ENCODE measurements around the gene NEK1. TPM values are rescaled to one million over a fixed set of nuclear protein-coding genes. Genes with fewer than 3 reads are reported as not detected.

Gene NEK1
- total and polyA plus RNA-seq, 4 donors = 3.6 to 32.9 (median 9.3) TPM

DNA sequence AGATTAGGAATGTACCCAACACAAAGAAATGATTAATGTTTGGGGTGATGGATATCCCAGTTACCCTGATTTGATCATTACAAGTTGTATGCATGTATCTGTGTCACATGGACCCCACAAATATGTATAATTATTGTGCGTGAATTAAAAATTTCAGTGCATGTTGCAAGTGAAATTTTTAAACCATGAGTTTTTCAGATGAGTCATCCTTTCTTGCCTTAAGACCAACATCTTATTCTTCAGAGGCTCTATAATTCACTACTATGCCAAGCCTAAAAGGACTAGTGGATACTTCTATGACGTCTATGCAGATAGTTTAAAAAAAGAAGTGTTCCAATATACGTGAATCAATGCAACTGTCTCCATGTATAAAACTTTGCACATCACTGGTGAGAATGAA is 228.7 kb downstream of the NEK1 start:
- H3K36me3 ChIP-seq (ENCODE audit: control insufficient read depth in 4 of 4, insufficient read depth in 4 of 4, low read length in 4 of 4) = no peaks in the 10 kb centered on the region
- H3K9ac ChIP-seq (ENCODE audit: insufficient read depth in 1 of 2, low read length in 2 of 2) = no peak overlapping the region
- TF ChIP-seq, protein P1, sequence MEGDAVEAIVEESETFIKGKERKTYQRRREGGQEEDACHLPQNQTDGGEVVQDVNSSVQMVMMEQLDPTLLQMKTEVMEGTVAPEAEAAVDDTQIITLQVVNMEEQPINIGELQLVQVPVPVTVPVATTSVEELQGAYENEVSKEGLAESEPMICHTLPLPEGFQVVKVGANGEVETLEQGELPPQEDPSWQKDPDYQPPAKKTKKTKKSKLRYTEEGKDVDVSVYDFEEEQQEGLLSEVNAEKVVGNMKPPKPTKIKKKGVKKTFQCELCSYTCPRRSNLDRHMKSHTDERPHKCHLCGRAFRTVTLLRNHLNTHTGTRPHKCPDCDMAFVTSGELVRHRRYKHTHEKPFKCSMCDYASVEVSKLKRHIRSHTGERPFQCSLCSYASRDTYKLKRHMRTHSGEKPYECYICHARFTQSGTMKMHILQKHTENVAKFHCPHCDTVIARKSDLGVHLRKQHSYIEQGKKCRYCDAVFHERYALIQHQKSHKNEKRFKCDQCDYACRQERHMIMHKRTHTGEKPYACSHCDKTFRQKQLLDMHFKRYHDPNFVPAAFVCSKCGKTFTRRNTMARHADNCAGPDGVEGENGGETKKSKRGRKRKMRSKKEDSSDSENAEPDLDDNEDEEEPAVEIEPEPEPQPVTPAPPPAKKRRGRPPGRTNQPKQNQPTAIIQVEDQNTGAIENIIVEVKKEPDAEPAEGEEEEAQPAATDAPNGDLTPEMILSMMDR (IDR thresholded peaks at IDR 0.05; ENCODE audit: control extremely low read depth, extremely low read depth) = no peak
- ATAC-seq (ENCODE audit: insufficient read depth, low FRiP score) (no peak), DNase-seq (no peak)
- H3K4me1 ChIP-seq (ENCODE audit: control insufficient read depth in 5 of 5, insufficient read depth in 5 of 5, low read length in 5 of 5) = no peaks in the 10 kb centered on the region
- H3K4me3 ChIP-seq = no peak overlapping the region
- no peak overlapping the region for H3K27ac ChIP-seq (ENCODE audit: low read depth in 1 of 2, low read length in 1 of 2)
- H3K9me3 ChIP-seq (ENCODE audit: control insufficient read depth in 4 of 4, insufficient read depth in 3 of 4, low read length in 3 of 4) = peaks cover 0 to 8% (median 0%) of the 10 kb centered on the region in 4 donors
- no peaks in the 10 kb centered on the region for H3K27me3 ChIP-seq (ENCODE audit: control insufficient read depth in 3 of 3, insufficient read depth in 3 of 3, low read length in 2 of 3)
- 83 to 90% methylated on average over 3 of the region's 3 CpGs for WGBS, 2 donors

DNA sequence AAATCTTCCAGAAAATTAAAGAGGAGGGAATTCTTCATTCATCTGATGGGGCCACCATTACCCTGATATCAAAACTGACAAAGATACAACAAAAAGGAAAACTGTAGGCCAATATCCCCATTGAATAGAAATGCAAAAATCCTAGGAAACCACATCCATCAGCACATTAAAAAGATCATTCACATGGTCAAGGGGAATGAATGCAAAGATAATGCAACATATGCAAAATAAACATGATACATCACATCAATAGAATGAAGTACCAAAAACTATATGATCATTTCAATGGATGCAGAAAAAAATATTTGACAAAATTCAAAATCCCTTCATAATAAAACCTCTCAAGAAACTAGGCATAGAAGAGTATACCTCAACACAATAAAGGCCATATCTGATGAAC is 232.7 kb downstream of the NEK1 start:
- Histone ChIP-seq H3K36me3 (ENCODE audit: control insufficient read depth in 4 of 4, insufficient read depth in 4 of 4, low read length in 4 of 4) (no peaks in the 10 kb centered on the region), H3K4me1 (ENCODE audit: control insufficient read depth in 5 of 5, insufficient read depth in 5 of 5, low read length in 5 of 5) (no peaks in the 10 kb centered on the region), H3K9ac (ENCODE audit: insufficient read depth in 1 of 2, low read length in 2 of 2) (no peak overlapping the region), H3K4me3 (no peak overlapping the region), H3K27me3 (ENCODE audit: control insufficient read depth in 3 of 3, insufficient read depth in 3 of 3, low read length in 2 of 3) (no peaks in the 10 kb centered on the region), H3K27ac (ENCODE audit: low read depth in 1 of 2, low read length in 1 of 2) (no peak overlapping the region), H3K9me3 (ENCODE audit: control insufficient read depth in 4 of 4, insufficient read depth in 3 of 4, low read length in 3 of 4) (peaks cover 6 to 27% (median 14%) of the 10 kb centered on the region in 4 donors)
- DNase-seq (no peak), ATAC-seq (ENCODE audit: insufficient read depth, low FRiP score) (no peak)
- TF ChIP-seq, protein P1 (IDR thresholded peaks at IDR 0.05; ENCODE audit: control extremely low read depth, extremely low read depth) = no peak

DNA sequence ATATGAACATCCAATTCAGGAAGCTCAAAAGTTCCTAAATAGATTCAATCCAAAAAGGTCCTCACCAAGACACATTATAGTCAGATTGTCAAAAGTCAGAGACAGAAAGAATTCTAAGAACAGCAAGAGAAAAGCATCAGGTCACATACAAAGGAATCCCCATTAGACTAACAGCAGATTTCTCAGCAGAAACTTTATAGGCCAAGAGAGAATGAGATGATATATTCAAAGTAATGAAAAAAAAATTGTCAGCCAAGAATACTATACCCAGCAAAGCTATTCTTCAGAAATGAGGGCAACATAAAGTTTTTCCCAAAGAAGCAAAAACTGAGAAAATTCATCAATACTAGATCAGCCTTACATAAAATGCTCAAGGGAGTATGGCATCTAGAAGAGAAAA is 235.0 kb downstream of the NEK1 start:
- ATAC-seq (ENCODE audit: insufficient read depth, low FRiP score) = no peak
- no peak for DNase-seq
- Histone ChIP-seq H3K4me3 (no peak overlapping the region), H3K9ac (ENCODE audit: insufficient read depth in 1 of 2, low read length in 2 of 2) (no peak overlapping the region), H3K9me3 (ENCODE audit: control insufficient read depth in 4 of 4, insufficient read depth in 3 of 4, low read length in 3 of 4) (peaks cover 6 to 27% (median 12%) of the 10 kb centered on the region in 4 donors), H3K36me3 (ENCODE audit: control insufficient read depth in 4 of 4, insufficient read depth in 4 of 4, low read length in 4 of 4) (no peaks in the 10 kb centered on the region), H3K4me1 (ENCODE audit: control insufficient read depth in 5 of 5, insufficient read depth in 5 of 5, low read length in 5 of 5) (no peaks in the 10 kb centered on the region), H3K27me3 (ENCODE audit: control insufficient read depth in 3 of 3, insufficient read depth in 3 of 3, low read length in 2 of 3) (no peaks in the 10 kb centered on the region), H3K27ac (ENCODE audit: low read depth in 1 of 2, low read length in 1 of 2) (no peak overlapping the region)
- TF ChIP-seq, protein P1 (IDR thresholded peaks at IDR 0.05; ENCODE audit: control extremely low read depth, extremely low read depth) = no peak

DNA sequence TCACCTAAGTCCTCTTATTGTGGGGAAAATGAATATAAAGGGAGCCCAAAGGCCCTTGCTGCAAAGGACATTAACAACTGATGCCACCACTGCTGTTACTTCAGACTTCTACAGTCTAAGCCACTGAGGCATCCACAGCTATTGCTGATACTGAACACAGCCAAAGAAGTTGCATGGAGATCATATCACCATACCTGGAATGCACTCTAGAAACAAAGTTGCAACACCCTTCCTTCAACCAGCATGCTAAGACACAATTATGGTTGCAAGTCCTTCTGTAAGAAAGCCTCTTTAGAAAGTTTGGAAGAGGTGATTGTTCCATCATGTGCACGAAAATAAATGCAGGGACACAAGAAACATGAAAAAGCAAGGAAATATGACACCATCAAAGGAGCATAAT is 236.0 kb downstream of the NEK1 start:
- ATAC-seq (ENCODE audit: insufficient read depth, low FRiP score) (no peak), DNase-seq (no peak)
- Histone ChIP-seq H3K36me3 (ENCODE audit: control insufficient read depth in 4 of 4, insufficient read depth in 4 of 4, low read length in 4 of 4) (no peaks in the 10 kb centered on the region), H3K4me1 (ENCODE audit: control insufficient read depth in 5 of 5, insufficient read depth in 5 of 5, low read length in 5 of 5) (no peaks in the 10 kb centered on the region), H3K27ac (ENCODE audit: low read depth in 1 of 2, low read length in 1 of 2) (no peak overlapping the region), H3K9ac (ENCODE audit: insufficient read depth in 1 of 2, low read length in 2 of 2) (no peak overlapping the region), H3K9me3 (ENCODE audit: control insufficient read depth in 4 of 4, insufficient read depth in 3 of 4, low read length in 3 of 4) (peaks cover 6 to 27% (median 11%) of the 10 kb centered on the region in 4 donors), H3K27me3 (ENCODE audit: control insufficient read depth in 3 of 3, insufficient read depth in 3 of 3, low read length in 2 of 3) (no peaks in the 10 kb centered on the region), H3K4me3 (no peak overlapping the region)
- 85 to 97% methylated on average over 1 of the region's 1 CpG for WGBS, 2 donors
- TF ChIP-seq, protein P1 (IDR thresholded peaks at IDR 0.05; ENCODE audit: control extremely low read depth, extremely low read depth) = no peak
